ENCODE results near the gene NT5DC2.
A peak's percentile ranks its signal among the peaks of the same experiment; 100 is the strongest.

The NT5DC2 gene

DNA sequence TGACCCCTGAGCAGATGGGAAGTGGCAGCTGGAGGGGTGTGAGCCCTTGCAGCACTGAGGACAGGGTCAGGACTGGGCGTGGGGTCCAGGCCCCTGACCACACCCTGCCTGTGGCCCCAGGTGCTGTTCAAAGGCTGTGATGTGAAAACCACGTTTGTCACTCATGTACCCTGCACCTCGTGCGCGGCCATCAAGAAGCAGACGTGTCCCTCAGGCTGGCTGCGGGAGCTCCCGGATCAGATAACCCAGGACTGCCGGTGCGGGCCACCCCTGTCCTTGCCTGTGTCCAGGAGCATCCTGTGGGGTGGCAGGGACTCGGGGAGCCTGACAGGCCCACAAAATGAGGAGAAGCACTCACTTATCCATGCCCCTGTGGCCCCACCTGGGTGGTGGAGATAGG lies 32.6 kb downstream of the NT5DC2 start:
- peaks cover 0 to 66% (median under 1%) of the 10 kb centered on the region in 4 experiments for H3K36me3 ChIP-seq (ENCODE audit: control insufficient read depth in 4 of 4, insufficient read depth in 4 of 4, low read length in 3 of 4)
- no peaks in the 10 kb centered on the region for H3K9me3 ChIP-seq (ENCODE audit: control extremely low read depth in 1 of 5, control insufficient read depth in 4 of 5, insufficient read depth in 2 of 5, low read depth in 1 of 5, low read length in 4 of 5)
- POLR2A ChIA-PET: no interaction called here
- peaks cover 5 to 53% (median 43%) of the 10 kb centered on the region in 4 experiments for H3K4me1 ChIP-seq (ENCODE audit: control extremely low read depth in 1 of 4, control insufficient read depth in 4 of 4, insufficient read depth in 4 of 4, low read length in 3 of 4)
- no peaks in the 10 kb centered on the region for H3K27me3 ChIP-seq (replicated peaks in 2 of 5; ENCODE audit: control insufficient read depth in 4 of 5, insufficient read depth in 5 of 5, low read length in 4 of 5)
- WGBS (ENCODE audit: insufficient coverage): 91% methylated on average over 11 of the region's 11 CpGs
- H3K4me3 ChIP-seq (ENCODE audit: control insufficient read depth in 1 of 7, extremely low read depth in 1 of 7, insufficient read depth in 4 of 7, low read depth in 2 of 7, low read length in 6 of 7): no peak overlapping the region
- CTCF ChIA-PET: interaction anchor here (0.9 to 1.9 kb wide), 6 partner anchors 10 to 59 kb away, joined by 3 to 8 read pairs (median 3); partner anchors contain the start of gene UQCC5
- DNase-seq: no peak
- H3K27ac ChIP-seq (ENCODE audit: insufficient read depth in 1 of 2, low read depth in 1 of 2, low read length in 2 of 2, poor library complexity in 1 of 2, severe bottlenecking in 2 of 2): no peak overlapping the region

DNA sequence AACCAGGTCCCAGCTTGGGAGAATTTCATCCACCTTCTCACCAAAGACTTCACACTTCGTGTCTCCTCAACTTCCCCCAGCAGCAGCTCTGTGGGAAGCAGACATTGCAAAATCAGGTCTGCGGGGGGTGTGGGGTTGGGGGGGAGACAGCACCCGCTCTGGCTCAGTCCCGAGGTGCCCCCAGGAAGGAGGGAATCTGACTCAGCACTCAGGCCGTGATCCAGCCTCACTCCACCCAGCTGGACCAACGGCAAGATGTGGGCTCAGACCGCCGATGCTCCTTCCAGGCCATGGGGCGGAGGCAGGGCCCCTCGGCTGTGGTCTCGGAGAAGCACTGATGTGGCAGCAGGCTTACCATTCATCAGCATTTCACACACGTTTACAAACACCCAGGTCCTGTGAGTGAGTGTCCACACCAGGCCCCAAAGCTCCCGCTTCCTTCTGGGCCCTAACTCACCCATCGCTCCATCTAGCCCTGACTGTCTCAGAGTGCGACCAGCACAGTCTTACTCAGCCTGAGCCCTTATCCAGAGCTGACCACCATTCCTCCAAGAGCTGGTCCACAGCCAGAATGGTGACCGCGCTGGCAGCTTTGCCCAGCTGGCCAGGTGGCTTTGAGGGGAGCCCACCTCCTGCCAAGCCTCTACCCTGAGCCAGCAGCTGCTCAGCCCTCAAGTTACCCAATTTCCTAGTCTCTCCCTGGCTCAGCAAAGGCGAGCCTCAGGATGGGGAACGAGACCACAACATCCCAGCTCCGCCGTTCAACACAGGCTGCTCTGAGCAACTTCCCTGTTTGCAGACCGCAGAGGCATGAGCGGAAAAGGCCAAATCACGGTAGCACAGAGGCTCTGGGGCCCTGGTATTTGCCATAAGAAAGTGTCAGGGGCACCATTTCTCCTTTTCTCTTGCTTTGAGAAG lies 35.3 kb downstream of the NT5DC2 start:
- no peak overlapping the region for H3K27ac ChIP-seq (ENCODE audit: insufficient read depth in 1 of 2, low read depth in 1 of 2, low read length in 2 of 2, poor library complexity in 1 of 2, severe bottlenecking in 2 of 2)
- H3K9me3 ChIP-seq (ENCODE audit: control extremely low read depth in 1 of 5, control insufficient read depth in 4 of 5, insufficient read depth in 2 of 5, low read depth in 1 of 5, low read length in 4 of 5): no peaks in the 10 kb centered on the region
- peaks cover 0 to 40% (median 0%) of the 10 kb centered on the region in 4 experiments for H3K36me3 ChIP-seq (ENCODE audit: control insufficient read depth in 4 of 4, insufficient read depth in 4 of 4, low read length in 3 of 4)
- peak; percentile 92 to 96 (median 95) for DNase-seq
- peaks cover 5 to 80% (median 69%) of the 10 kb centered on the region in 4 experiments for H3K4me1 ChIP-seq (ENCODE audit: control extremely low read depth in 1 of 4, control insufficient read depth in 4 of 4, insufficient read depth in 4 of 4, low read length in 3 of 4)
- 8% methylated on average over 22 of the region's 24 CpGs for WGBS (ENCODE audit: insufficient coverage)
- ChIA-PET POLR2A (interaction anchor here (0.5 to 1.2 kb wide), 6 partner anchors 8 to 137 kb away, joined by 3 to 5 read pairs (median 3); partner anchors contain the start of gene UQCC5), CTCF (interaction anchor here (0.8 to 5.8 kb wide), 8 partner anchors 10 to 63 kb away, joined by 3 to 43 read pairs (median 4); no protein-coding TSS in a partner anchor)
- no peaks in the 10 kb centered on the region for H3K27me3 ChIP-seq (replicated peaks in 2 of 5; ENCODE audit: control insufficient read depth in 4 of 5, insufficient read depth in 5 of 5, low read length in 4 of 5)
- H3K4me3 ChIP-seq (ENCODE audit: control insufficient read depth in 1 of 7, extremely low read depth in 1 of 7, insufficient read depth in 4 of 7, low read depth in 2 of 7, low read length in 6 of 7): peak overlapping the region in 4 of 7 experiments; percentile 3 to 74 (median 43)

- CTCF ChIA-PET: interaction anchor here (0.6 to 5.8 kb wide), 8 partner anchors 22 to 96 kb away, joined by 3 to 43 read pairs (median 3); no protein-coding TSS in a partner anchor
- Histone ChIP-seq H3K4me1 (ENCODE audit: control extremely low read depth in 1 of 4, control insufficient read depth in 4 of 4, insufficient read depth in 4 of 4, low read length in 3 of 4) (peaks cover 5 to 98% (median 84%) of the 10 kb centered on the region in 4 experiments), H3K27ac (ENCODE audit: insufficient read depth in 1 of 2, low read depth in 1 of 2, low read length in 2 of 2, poor library complexity in 1 of 2, severe bottlenecking in 2 of 2) (no peak overlapping the region), H3K4me3 (ENCODE audit: control insufficient read depth in 1 of 7, extremely low read depth in 1 of 7, insufficient read depth in 4 of 7, low read depth in 2 of 7, low read length in 6 of 7) (peak overlapping the region in 4 of 7 experiments; percentile 58 to 74 (median 66)), H3K27me3 (replicated peaks in 2 of 5; ENCODE audit: control insufficient read depth in 4 of 5, insufficient read depth in 5 of 5, low read length in 4 of 5) (no peaks in the 10 kb centered on the region), H3K36me3 (ENCODE audit: control insufficient read depth in 4 of 4, insufficient read depth in 4 of 4, low read length in 3 of 4) (peaks cover 0 to 36% (median 11%) of the 10 kb centered on the region in 4 experiments), H3K9me3 (ENCODE audit: control extremely low read depth in 1 of 5, control insufficient read depth in 4 of 5, insufficient read depth in 2 of 5, low read depth in 1 of 5, low read length in 4 of 5) (no peaks in the 10 kb centered on the region)
- DNase-seq: peak in 2 of 3 donors; percentile 29 to 45
- POLR2A ChIA-PET: interaction anchor here (0.7 to 1.4 kb wide), 2 partner anchors 36 to 40 kb away, joined by 5 to 6 read pairs; partner anchors contain the start of gene UQCC5
- 65% methylated on average over 13 of the region's 16 CpGs for WGBS (ENCODE audit: insufficient coverage)
These were observed 37.7 kb downstream of the NT5DC2 start for GRCh38 chr3:52495777-52496602.

- CTCF ChIA-PET: interaction anchor here (0.9 to 5.8 kb wide), 7 partner anchors 12 to 68 kb away, joined by 3 to 43 read pairs (median 4); no protein-coding TSS in a partner anchor
- H3K27me3 ChIP-seq (replicated peaks in 2 of 5; ENCODE audit: control insufficient read depth in 4 of 5, insufficient read depth in 5 of 5, low read length in 4 of 5): no peaks in the 10 kb centered on the region
- peak within 1 kb of the TSS in 6 of 7 experiments; percentile 13 to 74 (median 60) for H3K4me3 ChIP-seq (ENCODE audit: control insufficient read depth in 1 of 7, extremely low read depth in 1 of 7, insufficient read depth in 4 of 7, low read depth in 2 of 7, low read length in 6 of 7)
- POLR2A ChIA-PET: interaction anchor here (0.7 to 1.4 kb wide), 2 partner anchors 37 to 41 kb away, joined by 5 to 6 read pairs; partner anchors contain the start of gene UQCC5
- peak; percentile 32 to 67 (median 51) for DNase-seq
- H3K9me3 ChIP-seq (ENCODE audit: control extremely low read depth in 1 of 5, control insufficient read depth in 4 of 5, insufficient read depth in 2 of 5, low read depth in 1 of 5, low read length in 4 of 5): no peaks in the 10 kb centered on the region
- peaks cover 5 to 98% (median 85%) of the 10 kb centered on the region in 4 experiments for H3K4me1 ChIP-seq (ENCODE audit: control extremely low read depth in 1 of 4, control insufficient read depth in 4 of 4, insufficient read depth in 4 of 4, low read length in 3 of 4)
- H3K27ac ChIP-seq (ENCODE audit: insufficient read depth in 1 of 2, low read depth in 1 of 2, low read length in 2 of 2, poor library complexity in 1 of 2, severe bottlenecking in 2 of 2): no peak within 1 kb of the TSS
- WGBS (ENCODE audit: insufficient coverage): 0% methylated on average over 22 of the region's 25 CpGs
- peaks cover 1 to 38% (median 15%) of the 10 kb centered on the region in 4 experiments for H3K36me3 ChIP-seq (ENCODE audit: control insufficient read depth in 4 of 4, insufficient read depth in 4 of 4, low read length in 3 of 4)
These were observed 38.7 kb downstream of the NT5DC2 start, which contains the start of gene STAB1 for GRCh38 chr3:52494886-52495495. Gene STAB1 (plus strand): TSS chr3:52495338. CDS start chr3:52495414, 76 bp downstream.

DNA sequence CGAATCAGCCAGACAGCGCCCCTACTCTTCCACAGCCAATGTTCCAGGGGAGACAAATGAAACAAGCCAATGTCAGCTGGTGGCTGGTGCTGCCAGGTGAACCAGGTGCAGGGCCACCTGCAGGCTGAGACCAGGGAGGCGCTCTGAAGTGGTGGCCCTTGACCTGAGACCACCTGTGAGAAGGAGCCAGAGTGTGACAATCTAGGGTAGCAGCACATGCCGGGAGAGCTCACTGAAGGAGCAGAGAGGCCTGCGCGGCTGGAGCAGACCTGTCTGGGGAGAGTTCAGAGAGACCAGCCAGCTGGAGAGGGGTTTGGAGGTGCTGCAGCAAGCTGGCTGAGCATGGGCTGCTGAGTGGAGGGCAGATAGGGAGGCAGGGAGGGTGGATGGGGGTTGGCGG lies 39.2 kb downstream of the NT5DC2 start:
- Histone ChIP-seq H3K27me3 (replicated peaks in 2 of 5; ENCODE audit: control insufficient read depth in 4 of 5, insufficient read depth in 5 of 5, low read length in 4 of 5) (no peaks in the 10 kb centered on the region), H3K4me1 (ENCODE audit: control extremely low read depth in 1 of 4, control insufficient read depth in 4 of 4, insufficient read depth in 4 of 4, low read length in 3 of 4) (peaks cover 5 to 100% (median 87%) of the 10 kb centered on the region in 4 experiments), H3K4me3 (ENCODE audit: control insufficient read depth in 1 of 7, extremely low read depth in 1 of 7, insufficient read depth in 4 of 7, low read depth in 2 of 7, low read length in 6 of 7) (peak overlapping the region in 1 of 7 experiments; percentile 74), H3K27ac (ENCODE audit: insufficient read depth in 1 of 2, low read depth in 1 of 2, low read length in 2 of 2, poor library complexity in 1 of 2, severe bottlenecking in 2 of 2) (no peak overlapping the region), H3K36me3 (ENCODE audit: control insufficient read depth in 4 of 4, insufficient read depth in 4 of 4, low read length in 3 of 4) (peaks cover 7 to 43% (median 18%) of the 10 kb centered on the region in 4 experiments), H3K9me3 (ENCODE audit: control extremely low read depth in 1 of 5, control insufficient read depth in 4 of 5, insufficient read depth in 2 of 5, low read depth in 1 of 5, low read length in 4 of 5) (no peaks in the 10 kb centered on the region)
- ChIA-PET POLR2A (no interaction called here), CTCF (interaction anchor here (0.9 to 5.8 kb wide), 5 partner anchors 12 to 67 kb away, joined by 3 to 43 read pairs (median 3); no protein-coding TSS in a partner anchor)
- WGBS (ENCODE audit: insufficient coverage): 80% methylated on average over 6 of the region's 7 CpGs
- no peak for DNase-seq

Data from common myeloid progenitor, CD34-positive (primary cell).